Measurements from ENCODE around the gene GLRX.

GLRX gene

GRCh38 chr5:95810305-95811125 is 12.0 kb downstream of the GLRX start:
- in situ Hi-C loops (cut with HindIII; ENCODE audit: low sequenced_read_pairs): no loop called here

DNA sequence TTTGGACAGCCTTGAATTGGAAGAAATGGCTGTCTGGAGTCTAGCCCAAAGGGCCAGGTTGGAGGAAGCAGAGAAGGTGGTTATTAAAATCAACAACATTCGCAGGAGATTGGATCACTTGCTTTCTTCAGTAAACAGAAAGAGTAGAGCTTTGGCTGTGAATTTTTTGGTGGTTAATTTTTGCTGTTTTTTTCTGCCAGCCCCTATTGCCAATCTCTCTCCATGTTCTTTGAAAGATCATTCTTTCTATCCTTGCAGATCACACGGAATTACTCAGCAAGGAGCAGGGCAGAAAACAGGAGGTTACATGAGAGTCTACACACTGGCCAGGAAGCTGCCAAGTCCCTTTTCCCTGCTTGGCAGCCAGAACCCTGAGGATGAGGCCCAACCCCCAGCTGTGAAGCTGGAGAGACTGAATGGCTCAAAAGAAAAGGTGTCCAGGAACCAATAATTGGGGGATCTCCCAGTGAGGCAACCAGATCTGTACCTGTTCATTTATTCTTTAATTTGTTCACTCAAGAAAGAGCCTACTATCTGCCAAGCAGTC is 13.0 kb downstream of the GLRX start:
- in situ Hi-C loops (cut with HindIII; ENCODE audit: low sequenced_read_pairs): no loop called here

DNA sequence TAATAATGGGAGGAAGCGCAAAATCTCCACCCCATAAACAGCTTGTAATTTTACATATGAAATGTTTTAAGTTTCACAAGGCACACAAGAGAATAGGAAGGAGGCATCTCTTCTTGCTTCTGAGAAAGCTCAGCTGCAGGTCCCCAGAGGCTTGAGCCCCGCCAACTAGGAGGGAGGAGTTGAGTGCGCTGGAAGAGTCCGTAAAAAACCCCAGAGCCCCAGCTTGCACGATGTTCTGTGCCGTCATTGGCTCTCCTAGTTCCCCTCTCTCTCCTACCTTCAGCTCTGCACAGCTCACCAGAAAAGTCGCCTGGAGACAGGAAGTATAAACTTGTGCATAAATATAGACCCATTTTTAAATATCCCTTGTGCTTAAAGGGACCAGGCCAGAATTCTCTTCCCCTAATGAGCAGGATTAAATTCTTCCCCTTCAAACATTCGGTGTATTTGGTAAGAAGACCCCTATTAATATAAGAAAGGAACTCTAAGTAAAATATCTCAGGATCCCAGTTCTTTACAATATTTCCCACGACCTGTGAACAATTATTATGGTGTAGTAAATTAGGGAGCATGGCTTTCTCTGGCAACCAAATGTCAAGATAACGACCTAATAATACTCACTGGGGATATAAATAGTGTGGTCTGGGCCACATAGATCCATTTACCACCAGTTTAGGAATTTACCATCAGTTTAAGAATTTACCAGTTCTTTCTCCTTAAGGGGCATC is 13.7 kb downstream of the GLRX start:
- in situ Hi-C loops (cut with HindIII; ENCODE audit: low sequenced_read_pairs): no loop called here

GRCh38 chr5:95808013-95808685 is 14.4 kb downstream of the GLRX start:
- in situ Hi-C loops (cut with HindIII; ENCODE audit: low sequenced_read_pairs): no loop called here

DNA sequence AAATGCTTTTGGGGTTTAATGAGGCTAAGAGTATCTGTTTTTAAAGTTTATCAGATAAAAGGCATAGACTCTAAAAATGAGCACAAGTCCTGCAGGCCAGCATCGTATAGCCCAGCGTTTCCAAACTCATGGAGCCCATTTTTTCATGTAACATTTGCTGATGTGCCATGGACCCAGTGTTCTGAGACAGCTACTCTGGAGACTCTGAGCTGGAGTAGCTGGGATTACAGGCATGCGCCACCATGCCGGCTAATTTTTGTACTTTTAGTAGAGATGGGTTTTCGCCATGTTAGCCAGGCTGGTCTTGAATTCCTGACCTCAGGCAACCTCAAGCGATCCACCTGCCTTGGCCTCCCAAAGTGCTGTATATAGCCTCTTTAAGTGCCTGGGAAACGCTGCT is 15.8 kb downstream of the GLRX start:
- in situ Hi-C loops (cut with HindIII; ENCODE audit: low sequenced_read_pairs): no loop called here

DNA sequence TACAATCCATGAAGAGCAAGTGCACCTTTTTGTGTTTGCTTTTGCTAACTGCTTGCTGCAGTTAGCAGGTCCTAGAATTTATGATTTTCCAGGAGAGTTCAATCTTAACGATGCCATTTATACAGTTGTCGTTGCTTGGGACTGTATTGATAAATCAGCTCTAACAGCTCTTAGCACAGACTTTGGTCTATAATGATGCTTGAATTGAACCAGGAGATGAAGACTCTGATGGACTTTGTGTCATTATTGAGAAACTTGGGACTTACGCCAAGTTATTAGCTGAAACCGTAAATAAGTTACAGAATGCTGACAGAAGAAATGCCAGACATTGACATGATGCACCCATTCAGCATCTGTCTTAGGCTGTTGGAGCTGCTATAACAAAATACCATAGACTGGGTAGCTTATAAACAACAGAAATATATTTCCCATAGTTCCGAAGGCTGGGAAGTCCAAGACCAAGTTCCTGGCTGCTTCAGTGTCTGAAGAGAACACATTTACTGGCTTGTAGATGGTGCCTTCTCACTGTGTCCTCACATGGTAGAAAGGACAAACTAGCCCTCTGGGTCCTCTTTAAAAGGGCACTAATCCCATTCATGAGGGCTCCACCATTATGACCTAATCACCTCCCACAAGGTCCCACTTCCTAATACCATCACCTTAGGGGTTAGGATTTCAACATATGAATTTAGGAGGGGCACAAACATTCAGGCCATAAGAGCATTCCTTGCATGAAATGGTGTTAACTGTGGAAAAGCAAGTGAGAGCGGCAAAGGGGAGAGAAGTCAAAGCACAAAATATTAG is 17.6 kb downstream of the GLRX start:
- in situ Hi-C loops (cut with HindIII; ENCODE audit: low sequenced_read_pairs): no loop called here

- in situ Hi-C loops (cut with HindIII; ENCODE audit: low sequenced_read_pairs): no loop called here
These were observed 19.0 kb downstream of the GLRX start for GRCh38 chr5:95803271-95804148.

DNA sequence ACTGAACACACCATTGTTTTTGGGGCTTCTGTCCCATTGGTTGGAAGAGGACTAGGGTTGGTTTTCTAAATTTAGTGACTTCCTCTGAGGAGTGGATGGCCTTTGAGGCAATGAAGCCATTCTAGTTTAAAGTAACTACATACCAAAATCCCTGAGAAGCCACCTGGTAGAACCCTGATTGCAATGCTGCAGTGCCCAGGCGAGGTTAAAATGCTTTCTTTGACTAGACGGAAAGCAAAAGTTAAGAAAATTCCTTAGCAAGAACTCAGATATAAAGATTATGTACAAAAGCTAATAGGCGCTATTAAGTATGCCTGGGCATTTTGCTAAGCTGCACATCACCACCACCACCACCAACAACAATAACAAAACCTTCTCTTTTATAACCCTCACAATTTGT is 20.6 kb downstream of the GLRX start:
- in situ Hi-C loops (cut with HindIII; ENCODE audit: low sequenced_read_pairs): no loop called here

GRCh38 chr5:95801532-95801931 is 21.0 kb downstream of the GLRX start:
- in situ Hi-C loops (cut with HindIII; ENCODE audit: low sequenced_read_pairs): no loop called here

DNA sequence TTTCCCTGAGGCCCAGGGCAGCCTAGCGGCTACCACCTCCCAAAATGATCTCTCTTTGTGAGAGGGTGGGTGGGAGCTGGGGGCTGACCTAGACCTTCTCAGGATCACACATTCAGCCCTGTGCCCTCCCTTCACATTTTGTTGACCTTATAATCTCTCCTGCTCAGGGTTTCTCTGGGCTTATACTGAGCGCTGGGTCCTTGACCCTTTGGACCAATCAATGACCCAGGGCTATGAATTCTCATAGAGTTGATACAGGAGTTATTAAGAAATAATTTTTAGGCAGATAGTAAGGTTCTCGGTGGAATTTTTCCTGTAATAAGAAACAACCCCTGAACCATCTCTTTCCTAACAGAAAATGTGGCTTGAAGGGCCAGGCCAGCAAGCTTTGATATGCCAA is 22.0 kb downstream of the GLRX start:
- in situ Hi-C loops (cut with HindIII; ENCODE audit: low sequenced_read_pairs): no loop called here

GRCh38 chr5:95799191-95799835 is 23.2 kb downstream of the GLRX start:
- in situ Hi-C loops (cut with HindIII; ENCODE audit: low sequenced_read_pairs): no loop called here

- in situ Hi-C loops (cut with HindIII; ENCODE audit: low sequenced_read_pairs): no loop called here
These were observed 24.0 kb downstream of the GLRX start for GRCh38 chr5:95798545-95798944.

DNA sequence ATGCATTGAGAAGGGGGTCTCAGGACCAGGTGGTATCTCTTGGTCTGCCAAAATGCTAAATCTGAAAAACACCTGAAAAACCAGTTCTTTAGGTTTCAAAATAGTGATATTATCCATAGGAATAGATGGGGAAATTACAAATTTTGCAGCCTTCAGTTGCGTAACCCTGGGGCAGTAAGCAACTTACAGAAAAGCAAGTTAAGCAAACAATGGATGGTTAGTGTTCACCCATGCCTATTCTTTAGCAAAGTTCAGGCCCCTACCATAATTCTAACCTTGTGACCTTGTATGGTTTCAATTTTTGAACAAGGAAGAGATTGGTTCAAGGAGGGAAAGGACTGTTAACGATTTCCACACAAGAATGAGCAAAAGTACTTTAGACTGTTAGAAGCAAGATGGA is 24.5 kb downstream of the GLRX start:
- in situ Hi-C loops (cut with HindIII; ENCODE audit: low sequenced_read_pairs): no loop called here

- in situ Hi-C loops (cut with HindIII; ENCODE audit: low sequenced_read_pairs): no loop called here
These were observed 25.2 kb downstream of the GLRX start for GRCh38 chr5:95797301-95797700.

GRCh38 chr5:95794070-95794516 is 28.4 kb downstream of the GLRX start:
- in situ Hi-C loops (cut with HindIII; ENCODE audit: low sequenced_read_pairs): no loop called here

DNA sequence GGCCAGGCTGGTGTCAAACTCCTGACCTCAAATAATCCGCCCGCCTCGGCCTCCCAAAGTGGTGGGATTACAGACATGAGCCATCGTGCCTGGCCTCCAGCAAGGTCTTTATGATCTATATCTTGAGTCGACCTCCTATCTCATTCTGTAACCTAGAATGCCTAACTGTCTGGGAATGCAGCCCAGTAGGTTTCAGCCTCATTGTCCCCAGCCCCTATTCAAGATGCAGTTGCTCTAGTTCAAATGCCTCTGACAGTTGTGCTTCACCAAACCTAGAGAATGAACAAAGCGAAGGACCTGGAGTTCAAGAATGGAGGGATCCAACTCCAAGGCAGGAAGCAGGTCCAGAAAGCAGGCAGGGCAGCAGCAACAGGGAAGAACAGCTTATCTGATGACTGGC is 30.8 kb downstream of the GLRX start:
- in situ Hi-C loops (cut with HindIII; ENCODE audit: low sequenced_read_pairs): no loop called here

GRCh38 chr5:95788493-95788892 is 34.0 kb downstream of the GLRX start:
- in situ Hi-C loops (cut with HindIII; ENCODE audit: low sequenced_read_pairs): no loop called here

DNA sequence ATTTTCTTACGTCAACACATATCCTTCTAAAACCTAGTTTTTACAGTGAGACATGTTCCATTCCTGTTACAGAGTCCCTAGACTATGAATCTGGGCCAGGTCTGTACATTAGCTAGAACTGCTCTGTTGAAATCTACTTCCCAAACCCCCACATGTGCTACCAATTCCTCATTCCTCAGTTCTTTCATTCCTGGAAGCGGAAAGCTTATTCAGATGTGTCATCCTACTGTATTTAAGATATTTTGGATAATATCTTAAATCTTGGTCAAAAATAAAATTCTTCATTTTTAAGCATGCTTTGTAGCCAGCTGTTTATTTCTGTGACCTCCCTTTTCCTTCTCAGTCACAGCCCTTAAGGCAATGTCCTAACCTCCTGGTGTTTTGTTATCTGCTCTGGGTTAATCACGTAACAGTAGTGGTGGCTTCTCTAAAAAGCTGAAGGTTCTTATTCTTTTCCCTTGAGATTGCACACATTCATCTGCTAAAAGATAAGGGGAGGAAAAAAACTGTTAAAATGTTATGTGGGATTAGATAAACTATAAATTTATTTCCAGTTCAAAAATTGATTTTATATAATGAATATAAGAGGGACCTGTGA is 35.6 kb downstream of the GLRX start:
- in situ Hi-C loops (cut with HindIII; ENCODE audit: low sequenced_read_pairs): no loop called here

All from DLD1 (cell line).